ENCODE measurements around the gene CUL4A.

The CUL4A gene

GRCh38 chr13:113182046-113182445 lies 27.4 kb upstream of the CUL4A start:
- DNase-seq, result no peak

GRCh38 chr13:113183450-113184129 lies 25.8 kb upstream of the CUL4A start:
- no peak for DNase-seq

GRCh38 chr13:113184568-113185440 lies 24.6 kb upstream of the CUL4A start:
- peak; percentile 34 for DNase-seq

GRCh38 chr13:113186061-113186900 lies 23.1 kb upstream of the CUL4A start:
- DNase-seq, result no peak

GRCh38 chr13:113187263-113187669 lies 22.1 kb upstream of the CUL4A start:
- peak; percentile 2 for DNase-seq

GRCh38 chr13:113187883-113188665 lies 21.3 kb upstream of the CUL4A start:
- no peak for DNase-seq

GRCh38 chr13:113190181-113190580 lies 19.2 kb upstream of the CUL4A start:
- no peak for DNase-seq

GRCh38 chr13:113192279-113192678 lies 17.1 kb upstream of the CUL4A start:
- DNase-seq, result no peak

- DNase-seq, result no peak
Observed at GRCh38 chr13:113192902-113193301, 16.5 kb upstream of the CUL4A start.

- no peak for DNase-seq
Observed at GRCh38 chr13:113195360-113195759, 14.1 kb upstream of the CUL4A start.

- no peak for DNase-seq
Observed at GRCh38 chr13:113196970-113197737, 12.3 kb upstream of the CUL4A start.

- no peak for DNase-seq
Observed at GRCh38 chr13:113201815-113202214, 7.6 kb upstream of the CUL4A start.

- DNase-seq, result no peak
Observed at GRCh38 chr13:113202912-113203311, 6.5 kb upstream of the CUL4A start.

GRCh38 chr13:113203507-113204377 lies 5.7 kb upstream of the CUL4A start:
- no peak for DNase-seq

- DNase-seq, result no peak
Observed at GRCh38 chr13:113204378-113204734, 5.1 kb upstream of the CUL4A start.

- no peak for DNase-seq
Observed at GRCh38 chr13:113205428-113205931, 3.9 kb upstream of the CUL4A start.

- DNase-seq, result no peak
Observed at GRCh38 chr13:113207460-113207859, 2.0 kb upstream of the CUL4A start.

- peak; percentile 17 for DNase-seq
Observed at GRCh38 chr13:113207890-113208420, 1.5 kb upstream of the CUL4A start.

GRCh38 chr13:113208421-113209335 lies 735 bp upstream of the CUL4A start, which contains the start of gene PCID2:
TSS of gene PCID2 (minus strand) at chr13:113208669. CDS start at chr13:113208634, 35 bp downstream.
- DNase-seq, result peak; percentile 97

All from COR-L47 (cell line).